ENCODE results near the gene NLGN4Y. TPM values are rescaled to one million over a fixed set of nuclear protein-coding genes. Genes with fewer than 3 reads are reported as not detected.

NLGN4Y gene
- total and polyA plus RNA-seq, 12 donors = 3.7 to 63.3 (median 9.1) TPM; not detected in 7

DNA sequence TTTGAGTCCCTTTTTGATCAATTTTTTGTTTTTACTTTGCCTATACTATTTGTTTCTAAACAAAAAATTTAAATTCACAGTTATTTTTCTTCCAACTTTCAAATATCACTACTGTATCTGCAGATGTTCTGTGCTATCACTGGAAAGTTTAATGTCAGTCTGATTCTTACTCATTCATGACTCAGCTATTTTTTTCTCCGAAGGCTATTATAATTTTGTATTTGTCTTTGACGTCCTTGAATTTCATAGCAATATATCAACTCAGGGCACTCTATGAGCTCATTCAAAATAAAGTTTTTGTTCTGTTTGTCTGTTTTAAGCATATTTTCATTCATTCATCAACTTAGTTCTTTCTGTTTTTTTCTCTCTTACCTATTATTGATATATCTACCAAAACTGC lies 273.7 kb downstream of the NLGN4Y start:
- Histone ChIP-seq H3K36me3 (replicated peaks in 1 of 2) (no peaks in the 10 kb centered on the region), H3K27ac (no peak overlapping the region), H3K9me3 (replicated peaks in 1 of 3) (no peaks in the 10 kb centered on the region), H3K27me3 (no peaks in the 10 kb centered on the region), H3K4me3 (no peak overlapping the region), H3K4me1 (replicated peaks in 1 of 2) (no peaks in the 10 kb centered on the region)
- TF ChIP-seq POLR2A (IDR thresholded peaks at IDR 0.05) = no peak
- TF ChIP-seq, protein P1, sequence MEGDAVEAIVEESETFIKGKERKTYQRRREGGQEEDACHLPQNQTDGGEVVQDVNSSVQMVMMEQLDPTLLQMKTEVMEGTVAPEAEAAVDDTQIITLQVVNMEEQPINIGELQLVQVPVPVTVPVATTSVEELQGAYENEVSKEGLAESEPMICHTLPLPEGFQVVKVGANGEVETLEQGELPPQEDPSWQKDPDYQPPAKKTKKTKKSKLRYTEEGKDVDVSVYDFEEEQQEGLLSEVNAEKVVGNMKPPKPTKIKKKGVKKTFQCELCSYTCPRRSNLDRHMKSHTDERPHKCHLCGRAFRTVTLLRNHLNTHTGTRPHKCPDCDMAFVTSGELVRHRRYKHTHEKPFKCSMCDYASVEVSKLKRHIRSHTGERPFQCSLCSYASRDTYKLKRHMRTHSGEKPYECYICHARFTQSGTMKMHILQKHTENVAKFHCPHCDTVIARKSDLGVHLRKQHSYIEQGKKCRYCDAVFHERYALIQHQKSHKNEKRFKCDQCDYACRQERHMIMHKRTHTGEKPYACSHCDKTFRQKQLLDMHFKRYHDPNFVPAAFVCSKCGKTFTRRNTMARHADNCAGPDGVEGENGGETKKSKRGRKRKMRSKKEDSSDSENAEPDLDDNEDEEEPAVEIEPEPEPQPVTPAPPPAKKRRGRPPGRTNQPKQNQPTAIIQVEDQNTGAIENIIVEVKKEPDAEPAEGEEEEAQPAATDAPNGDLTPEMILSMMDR (IDR thresholded peaks at IDR 0.05) = no peak
- WGBS, 4 donors = 36 to 48% methylated on average over 2 of the region's 2 CpGs; no CpG with 5 or more reads in 2 of the 4 donors
- intact Hi-C loops (cut with DNase I) = no loop called here
- DNase-seq = no peak

DNA sequence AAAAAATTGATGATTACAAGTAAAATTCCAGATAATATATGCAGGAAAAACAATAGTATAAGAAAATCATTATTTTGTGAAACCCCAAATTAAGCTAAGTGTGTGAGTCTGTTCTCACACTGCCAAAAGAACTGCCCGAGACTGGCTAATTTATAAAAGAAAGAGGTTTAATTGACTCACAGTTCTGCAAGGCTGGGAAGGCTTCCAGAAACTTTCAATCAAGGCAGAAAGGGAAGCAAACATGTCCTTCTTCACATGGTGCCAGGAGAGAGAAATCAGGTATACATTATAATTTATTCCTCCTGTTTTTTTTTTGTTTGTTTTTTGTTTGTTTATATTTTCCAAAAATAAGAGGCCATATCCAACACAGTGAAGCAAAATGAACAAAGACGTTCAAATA lies 276.8 kb downstream of the NLGN4Y start:
- DNase-seq = peak in 1 of 7 donors; percentile 17
- WGBS, 4 donors = 31 to 41% methylated on average over 2 of the region's 2 CpGs; no CpG with 5 or more reads in 2 of the 4 donors
- H3K27me3 ChIP-seq = no peaks in the 10 kb centered on the region
- no peak overlapping the region for H3K27ac ChIP-seq
- H3K36me3 ChIP-seq (replicated peaks in 1 of 2) = no peaks in the 10 kb centered on the region
- no peak overlapping the region for H3K4me3 ChIP-seq
- H3K9me3 ChIP-seq (replicated peaks in 1 of 3) = no peaks in the 10 kb centered on the region
- TF ChIP-seq, protein P1 (IDR thresholded peaks at IDR 0.05) = no peak
- no peak for TF ChIP-seq POLR2A (IDR thresholded peaks at IDR 0.05)
- intact Hi-C loops (cut with DNase I) = no loop called here
- no peaks in the 10 kb centered on the region for H3K4me1 ChIP-seq (replicated peaks in 1 of 2)

DNA sequence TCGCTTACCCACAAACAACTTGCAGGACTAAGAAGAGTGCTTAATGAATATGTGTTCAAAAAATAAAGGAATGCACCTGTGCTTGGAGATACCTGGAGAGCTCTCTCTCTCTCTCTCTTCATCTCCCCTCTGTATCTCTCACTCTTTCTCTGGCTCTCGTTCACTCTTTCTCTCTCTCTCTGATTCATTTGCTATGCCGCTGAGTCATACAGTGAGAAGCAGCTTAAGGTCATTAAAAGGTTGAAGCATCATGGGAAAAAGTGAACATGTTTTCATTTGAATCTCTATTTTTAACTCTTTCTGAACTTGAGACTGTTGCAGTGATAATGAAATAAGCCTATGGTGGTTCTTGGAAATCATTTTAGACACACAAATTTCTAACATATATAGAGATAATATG lies 277.8 kb downstream of the NLGN4Y start:
- H3K36me3 ChIP-seq (replicated peaks in 1 of 2) = no peaks in the 10 kb centered on the region
- WGBS, 4 donors = 47 to 57% methylated on average over 3 of the region's 3 CpGs; no CpG with 5 or more reads in 2 of the 4 donors
- intact Hi-C loops (cut with DNase I) = no loop called here
- H3K4me3 ChIP-seq = no peak overlapping the region
- TF ChIP-seq POLR2A (IDR thresholded peaks at IDR 0.05) = no peak
- TF ChIP-seq, protein P1 (IDR thresholded peaks at IDR 0.05) = no peak
- no peak overlapping the region for H3K27ac ChIP-seq
- H3K9me3 ChIP-seq (replicated peaks in 1 of 3) = no peaks in the 10 kb centered on the region
- no peaks in the 10 kb centered on the region for H3K4me1 ChIP-seq (replicated peaks in 1 of 2)
- peak in 1 of 7 donors; percentile 2 for DNase-seq
- H3K27me3 ChIP-seq = no peaks in the 10 kb centered on the region

DNA sequence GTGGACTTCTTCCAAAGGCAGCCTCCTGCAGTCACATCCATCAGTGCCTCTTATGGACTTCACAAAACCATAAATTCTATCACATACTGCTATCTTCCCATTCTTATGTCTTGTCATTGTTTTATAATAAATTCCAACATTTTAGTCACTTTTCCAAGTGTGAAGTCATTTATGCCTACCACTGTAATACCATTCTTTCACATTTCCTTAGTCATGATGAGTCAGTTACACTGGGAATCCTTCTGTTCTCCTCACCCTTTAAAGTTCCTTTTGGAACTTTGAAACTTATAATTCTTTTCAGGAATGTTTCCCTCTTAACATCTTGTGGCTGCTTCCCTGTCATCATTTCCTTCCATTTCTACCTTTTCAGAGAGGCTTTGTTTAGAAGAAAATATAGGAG lies 279.7 kb downstream of the NLGN4Y start:
- no peak for DNase-seq
- intact Hi-C loops (cut with DNase I) = no loop called here
- Histone ChIP-seq H3K4me1 (replicated peaks in 1 of 2) (no peaks in the 10 kb centered on the region), H3K27me3 (no peaks in the 10 kb centered on the region), H3K36me3 (replicated peaks in 1 of 2) (no peaks in the 10 kb centered on the region), H3K4me3 (no peak overlapping the region), H3K9me3 (replicated peaks in 1 of 3) (no peaks in the 10 kb centered on the region), H3K27ac (no peak overlapping the region)
- TF ChIP-seq, protein P1 (IDR thresholded peaks at IDR 0.05) = no peak
- TF ChIP-seq POLR2A (IDR thresholded peaks at IDR 0.05) = no peak
